Measurements from ENCODE around the gene EDEM3. TPM values are rescaled to one million over a fixed set of nuclear protein-coding genes. Genes with fewer than 3 reads are reported as not detected.

Gene EDEM3
- total RNA-seq, 1 donor from 2014 or later = 36.8 TPM

- H3K9me3 Mint-ChIP-seq (ENCODE audit: unreplicated experiment) = no peaks in the 10 kb centered on the region
- no peaks in the 10 kb centered on the region for H3K27me3 Mint-ChIP-seq (ENCODE audit: unreplicated experiment)
- peaks cover 45% of the 10 kb centered on the region for H3K36me3 Mint-ChIP-seq (ENCODE audit: unreplicated experiment)
- no peak overlapping the region for H3K4me3 Mint-ChIP-seq (ENCODE audit: unreplicated experiment)
- H3K4me1 Mint-ChIP-seq (ENCODE audit: unreplicated experiment) = no peaks in the 10 kb centered on the region
- no peak for TF ChIP-seq CTCF (IDR thresholded peaks at IDR 0.05)
- DNase-seq (ENCODE audit: extremely low spot score, unreplicated experiment) = no peak
- no peak overlapping the region for H3K27ac Mint-ChIP-seq (ENCODE audit: unreplicated experiment)
Measured at GRCh38 chr1:184716158-184716557, 38.5 kb downstream of the EDEM3 start.

GRCh38 chr1:184709418-184709817 is 45.2 kb downstream of the EDEM3 start:
- Mint-ChIP-seq H3K4me3 (ENCODE audit: unreplicated experiment) (no peak overlapping the region), H3K9me3 (ENCODE audit: unreplicated experiment) (no peaks in the 10 kb centered on the region), H3K27me3 (ENCODE audit: unreplicated experiment) (no peaks in the 10 kb centered on the region), H3K4me1 (ENCODE audit: unreplicated experiment) (no peaks in the 10 kb centered on the region), H3K27ac (ENCODE audit: unreplicated experiment) (no peak overlapping the region), H3K36me3 (ENCODE audit: unreplicated experiment) (peaks cover 52% of the 10 kb centered on the region)
- no peak for DNase-seq (ENCODE audit: extremely low spot score, unreplicated experiment)
- no peak for TF ChIP-seq CTCF (IDR thresholded peaks at IDR 0.05)

- H3K27me3 Mint-ChIP-seq (ENCODE audit: unreplicated experiment) = no peaks in the 10 kb centered on the region
- TF ChIP-seq CTCF (IDR thresholded peaks at IDR 0.05) = no peak
- H3K27ac Mint-ChIP-seq (ENCODE audit: unreplicated experiment) = no peak overlapping the region
Measured at GRCh38 chr1:184708084-184708676, 46.5 kb downstream of the EDEM3 start.

GRCh38 chr1:184705271-184705670 is 49.4 kb downstream of the EDEM3 start:
- Mint-ChIP-seq H3K9me3 (ENCODE audit: unreplicated experiment) (no peaks in the 10 kb centered on the region), H3K27me3 (ENCODE audit: unreplicated experiment) (no peaks in the 10 kb centered on the region), H3K4me3 (ENCODE audit: unreplicated experiment) (no peak overlapping the region), H3K36me3 (ENCODE audit: unreplicated experiment) (peaks cover 55% of the 10 kb centered on the region), H3K27ac (ENCODE audit: unreplicated experiment) (no peak overlapping the region), H3K4me1 (ENCODE audit: unreplicated experiment) (no peaks in the 10 kb centered on the region)
- no peak for TF ChIP-seq CTCF (IDR thresholded peaks at IDR 0.05)
- no peak for DNase-seq (ENCODE audit: extremely low spot score, unreplicated experiment)

More at GRCh38 chr1:184708084-184708676, 46.5 kb downstream of the EDEM3 start:
- H3K9me3 Mint-ChIP-seq (ENCODE audit: unreplicated experiment) = no peaks in the 10 kb centered on the region
- peaks cover 47% of the 10 kb centered on the region for H3K36me3 Mint-ChIP-seq (ENCODE audit: unreplicated experiment)
- DNase-seq (ENCODE audit: extremely low spot score, unreplicated experiment) = no peak
- H3K4me3 Mint-ChIP-seq (ENCODE audit: unreplicated experiment) = no peak overlapping the region
- H3K4me1 Mint-ChIP-seq (ENCODE audit: unreplicated experiment) = no peaks in the 10 kb centered on the region

GRCh38 chr1:184701816-184702215 is 52.8 kb downstream of the EDEM3 start:
- no peak for TF ChIP-seq CTCF (IDR thresholded peaks at IDR 0.05)
- Mint-ChIP-seq H3K27me3 (ENCODE audit: unreplicated experiment) (no peaks in the 10 kb centered on the region), H3K4me3 (ENCODE audit: unreplicated experiment) (no peak overlapping the region), H3K36me3 (ENCODE audit: unreplicated experiment) (peaks cover 43% of the 10 kb centered on the region), H3K9me3 (ENCODE audit: unreplicated experiment) (no peaks in the 10 kb centered on the region), H3K27ac (ENCODE audit: unreplicated experiment) (no peak overlapping the region), H3K4me1 (ENCODE audit: unreplicated experiment) (no peaks in the 10 kb centered on the region)
- no peak for DNase-seq (ENCODE audit: extremely low spot score, unreplicated experiment)
